ENCODE results near the gene PCK2. TPM values are rescaled to one million over a fixed set of nuclear protein-coding genes. Genes with fewer than 3 reads are reported as not detected.
A peak's percentile ranks its signal among the peaks of the same experiment; 100 is the strongest.

PCK2 gene
- total and polyA plus RNA-seq, 2 of the 13 experiments (the other 11 are each of a cell fraction or from before 2014, with no cell fraction given) = 129 to 272 TPM

GRCh38 chr14:24141097-24141880, 47.2 kb downstream of the PCK2 start, which contains the start of gene EMC9 (continued):
- TF ChIP-seq SP1 (IDR thresholded peaks at IDR 0.05) (no peak), SP1 (CRISPR knock-in tag; IDR thresholded peaks at IDR 0.05) (peak; percentile 92), ZNF414 (CRISPR knock-in tag; IDR thresholded peaks at IDR 0.05) (no peak), SMYD3 (CRISPR knock-in tag; IDR thresholded peaks at IDR 0.05) (peak; percentile 98; the same call in 1 of the 2 replicates), ZNF567 (CRISPR knock-in tag; IDR thresholded peaks at IDR 0.05; ENCODE audit: borderline replicate concordance) (no peak; the same call in 1 of the 2 replicates), NFIB (CRISPR knock-in tag; IDR thresholded peaks at IDR 0.05; ENCODE audit: borderline replicate concordance) (no peak), ZNF337 (CRISPR knock-in tag; IDR thresholded peaks at IDR 0.05; ENCODE audit: borderline replicate concordance, low read depth) (no peak; the same call in 1 of the 2 replicates), SMARCE1 (IDR thresholded peaks at IDR 0.05; ENCODE audit: borderline replicate concordance) (no peak), GTF2F1 (IDR thresholded peaks at IDR 0.05; ENCODE audit: low read length) (no peak), ZNF180 (CRISPR knock-in tag; IDR thresholded peaks at IDR 0.05; ENCODE audit: borderline replicate concordance, low read depth) (no peak), NFE2L2 (IDR thresholded peaks at IDR 0.05; ENCODE audit: low read length) (no peak), PHF5A (CRISPR knock-in tag; IDR thresholded peaks at IDR 0.05; ENCODE audit: low read depth, unreplicated experiment) (peak; percentile 90), ZNF547 (CRISPR knock-in tag; IDR thresholded peaks at IDR 0.05) (peak; percentile 95; the same call in 1 of the 2 replicates), PCBP1 (IDR thresholded peaks at IDR 0.05; ENCODE audit: borderline replicate concordance, low read depth, low read length) (peak; percentile 95), ZNF75D (CRISPR knock-in tag; IDR thresholded peaks at IDR 0.05; ENCODE audit: borderline replicate concordance) (no peak), DRAP1 (CRISPR knock-in tag; IDR thresholded peaks at IDR 0.05) (peak; percentile 98), HNRNPUL1 (IDR thresholded peaks at IDR 0.05; ENCODE audit: low read depth, low read length) (no peak), MTF2 (CRISPR knock-in tag; IDR thresholded peaks at IDR 0.05; ENCODE audit: borderline replicate concordance) (no peak), FOSL1 (CRISPR knock-in tag; IDR thresholded peaks at IDR 0.05; ENCODE audit: borderline replicate concordance) (no peak), GATAD1 (CRISPR knock-in tag; IDR thresholded peaks at IDR 0.05) (peak; percentile 90), ZNF484 (CRISPR knock-in tag; IDR thresholded peaks at IDR 0.05; ENCODE audit: borderline replicate concordance, low read depth) (no peak; the same call in 1 of the 2 replicates), SPEN (CRISPR knock-in tag; IDR thresholded peaks at IDR 0.05; ENCODE audit: low read depth) (peak; percentile 92), DDIT3 (CRISPR knock-in tag; IDR thresholded peaks at IDR 0.05) (no peak), NR2C2 (CRISPR knock-in tag; IDR thresholded peaks at IDR 0.05; ENCODE audit: borderline replicate concordance) (peak; percentile 83), YEATS4 (CRISPR knock-in tag; IDR thresholded peaks at IDR 0.05; ENCODE audit: borderline replicate concordance) (peak; percentile 94), ZNF317 (CRISPR knock-in tag; IDR thresholded peaks at IDR 0.05) (peak; percentile 95), SIN3B (IDR thresholded peaks at IDR 0.05; ENCODE audit: low read length) (peak; percentile 68; the same call in 1 of the 2 replicates), AGO1 (IDR thresholded peaks at IDR 0.05; ENCODE audit: low read depth, low read length, poor library complexity, severe bottlenecking) (peak; percentile 96), ZNF160 (CRISPR knock-in tag; IDR thresholded peaks at IDR 0.05) (peak; percentile 92), ETS1 (CRISPR knock-in tag; IDR thresholded peaks at IDR 0.05) (peak; percentile 56; the same call in 1 of the 2 replicates)
